ENCODE data around the gene HAUS8. TPM values are rescaled to one million over a fixed set of nuclear protein-coding genes. Genes with fewer than 3 reads are reported as not detected.

The HAUS8 gene
- total RNA-seq, 4 donors from 2014 or later, result 6.4 to 9.1 (median 6.8) TPM

DNA sequence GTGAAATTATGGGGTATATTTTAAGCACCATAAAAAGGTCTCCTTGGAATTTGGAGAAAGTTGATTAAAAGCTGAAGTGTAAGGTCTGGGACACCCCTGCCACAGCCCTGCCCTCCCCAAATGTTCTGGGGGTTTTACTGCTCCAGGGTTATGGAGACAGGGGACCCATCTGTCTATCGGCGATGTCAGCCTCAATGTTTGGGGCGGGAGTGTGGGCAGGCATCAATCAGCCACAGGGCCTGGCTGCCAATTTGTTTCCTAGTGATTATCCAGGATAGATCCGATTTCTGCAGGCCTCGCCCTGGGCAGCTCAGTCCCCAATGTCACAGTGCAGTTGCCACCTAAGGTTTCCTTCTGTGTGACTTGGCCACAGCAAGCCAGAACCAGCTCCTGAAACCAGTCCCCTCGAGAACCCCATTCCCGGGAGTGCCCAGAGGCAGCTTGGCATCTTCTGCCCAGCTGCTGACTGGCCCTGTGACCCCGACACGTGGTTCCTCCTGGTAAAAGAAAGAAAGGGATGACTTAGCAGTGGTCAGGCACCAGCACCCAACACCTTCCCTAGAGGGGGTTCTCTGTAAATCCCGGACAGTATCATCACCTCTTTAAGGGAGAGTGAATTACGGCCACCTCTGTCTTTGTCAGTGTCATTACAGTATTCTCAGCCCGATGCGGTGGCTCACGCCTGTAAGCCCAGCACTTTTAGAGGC lies 41.9 kb upstream of the HAUS8 start:
- no peaks in the 10 kb centered on the region for H3K27me3 ChIP-seq
- H3K36me3 ChIP-seq, result no peaks in the 10 kb centered on the region
- H3K4me3 ChIP-seq (replicated peaks in 1 of 3), result no peak overlapping the region
- H3K4me1 ChIP-seq, result no peaks in the 10 kb centered on the region
- WGBS, 2 donors, result 75 to 83% methylated on average over 8 to 12 of the region's 14 CpGs
- H3K9me3 ChIP-seq, result no peaks in the 10 kb centered on the region
- H3K27ac ChIP-seq, result no peak overlapping the region
- intact Hi-C loops (cut with DNase I), result no loop called here
- peak in 1 of 2 donors; percentile 20 for DNase-seq
- TF ChIP-seq CTCF (IDR thresholded peaks at IDR 0.05), result no peak
- TF ChIP-seq POLR2A (IDR thresholded peaks at IDR 0.05), result no peak

DNA sequence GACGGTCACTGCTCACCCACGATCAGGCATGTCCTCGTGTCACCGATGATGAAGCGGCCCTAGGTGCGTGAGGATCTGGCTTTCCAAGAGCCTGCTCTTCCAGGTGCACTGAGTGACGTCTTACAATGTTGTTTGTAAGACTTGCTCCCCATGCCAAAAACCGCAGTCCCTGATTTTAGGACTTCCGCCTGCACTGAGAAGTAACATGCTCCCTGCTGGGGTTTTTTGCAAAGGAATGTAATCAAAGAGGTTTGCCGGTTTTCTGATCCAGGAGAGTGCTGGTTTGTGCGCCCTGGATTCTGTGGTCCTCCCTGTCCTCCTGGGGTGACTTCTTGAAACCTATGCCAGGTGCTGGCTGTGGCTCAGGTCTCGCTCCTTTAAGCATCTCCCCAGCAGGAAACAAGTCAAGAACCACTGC lies 39.2 kb upstream of the HAUS8 start:
- WGBS, 2 donors, result 81% methylated on average over 6 to 11 of the region's 12 CpGs
- Histone ChIP-seq H3K4me1 (no peaks in the 10 kb centered on the region), H3K27ac (no peak overlapping the region), H3K4me3 (replicated peaks in 1 of 3) (no peak overlapping the region), H3K36me3 (no peaks in the 10 kb centered on the region), H3K9me3 (no peaks in the 10 kb centered on the region), H3K27me3 (no peaks in the 10 kb centered on the region)
- DNase-seq, result no peak
- TF ChIP-seq CTCF (IDR thresholded peaks at IDR 0.05), result no peak
- TF ChIP-seq POLR2A (IDR thresholded peaks at IDR 0.05), result no peak
- intact Hi-C loops (cut with DNase I), result no loop called here

DNA sequence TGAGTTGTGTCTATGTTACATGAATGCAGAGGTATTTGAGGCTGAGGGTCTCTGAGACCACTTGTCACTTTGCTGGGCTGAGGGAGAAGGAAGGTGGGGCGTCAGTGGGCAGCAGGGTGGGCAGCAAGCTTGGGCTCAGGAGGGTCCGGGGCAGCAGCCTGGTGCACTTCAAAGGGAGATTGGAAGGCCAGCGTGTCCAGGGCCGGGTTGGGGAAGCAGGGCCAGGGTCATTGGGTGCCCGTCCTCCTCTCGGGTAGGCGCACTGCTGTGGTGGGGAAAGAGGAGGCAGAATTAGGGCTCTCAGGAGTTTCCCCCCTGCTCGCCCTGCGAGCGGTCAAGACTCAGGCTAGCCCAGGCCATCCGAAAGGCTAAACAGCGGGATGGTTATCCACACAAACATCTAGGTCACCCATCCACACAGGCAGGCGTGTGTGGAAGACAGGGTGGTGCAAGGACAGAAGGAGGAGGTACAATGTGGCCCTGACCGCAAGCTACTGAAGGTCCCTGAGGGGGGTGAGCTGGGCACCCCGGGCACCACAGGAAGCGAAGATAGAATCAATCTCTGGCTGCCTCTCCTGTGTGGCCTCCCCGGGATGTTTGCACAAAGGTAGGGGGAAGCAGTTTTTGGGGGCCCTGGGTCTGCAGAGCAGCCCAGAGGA lies 38.0 kb upstream of the HAUS8 start:
- Histone ChIP-seq H3K27ac (no peak overlapping the region), H3K36me3 (no peaks in the 10 kb centered on the region), H3K9me3 (no peaks in the 10 kb centered on the region), H3K4me1 (peaks cover 0 to 5% of the 10 kb centered on the region in 2 donors), H3K27me3 (no peaks in the 10 kb centered on the region), H3K4me3 (replicated peaks in 1 of 3) (no peak overlapping the region)
- intact Hi-C loops (cut with DNase I), result no loop called here
- WGBS, 2 donors, result 94 to 95% methylated on average over 17 of the region's 17 CpGs
- no peak for DNase-seq
- TF ChIP-seq POLR2A (IDR thresholded peaks at IDR 0.05), result no peak
- TF ChIP-seq CTCF (IDR thresholded peaks at IDR 0.05), result no peak

DNA sequence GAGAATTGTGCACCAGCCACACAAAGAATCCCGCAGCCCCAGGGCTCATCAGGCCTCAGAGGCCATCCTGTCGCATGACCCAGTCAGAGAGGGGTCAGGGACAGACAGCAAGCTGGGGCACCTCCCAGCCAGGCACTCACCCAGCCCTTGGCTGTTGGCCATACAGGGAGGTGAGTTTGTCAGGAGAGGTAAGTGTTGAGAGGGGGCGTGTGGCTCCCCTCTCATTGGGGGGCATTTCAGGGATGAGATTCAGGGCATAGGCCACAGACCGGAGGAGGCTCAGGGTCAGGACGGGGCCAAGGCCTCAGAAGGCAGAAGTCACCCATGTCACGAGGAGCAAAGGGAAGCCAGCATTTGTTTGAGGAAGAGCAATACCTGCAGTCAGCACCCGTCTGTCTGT lies 37.4 kb upstream of the HAUS8 start:
- Histone ChIP-seq H3K4me3 (replicated peaks in 1 of 3) (no peak overlapping the region), H3K27me3 (no peaks in the 10 kb centered on the region), H3K27ac (no peak overlapping the region), H3K9me3 (no peaks in the 10 kb centered on the region), H3K36me3 (no peaks in the 10 kb centered on the region), H3K4me1 (peaks cover 0 to 11% of the 10 kb centered on the region in 2 donors)
- DNase-seq, result no peak
- 87 to 89% methylated on average over 7 of the region's 7 CpGs for WGBS, 2 donors
- intact Hi-C loops (cut with DNase I), result no loop called here
- TF ChIP-seq CTCF (IDR thresholded peaks at IDR 0.05), result no peak
- no peak for TF ChIP-seq POLR2A (IDR thresholded peaks at IDR 0.05)

GRCh38 chr19:17112271-17112670 lies 37.0 kb upstream of the HAUS8 start:
- TF ChIP-seq CTCF (IDR thresholded peaks at IDR 0.05), result no peak
- TF ChIP-seq POLR2A (IDR thresholded peaks at IDR 0.05), result no peak
- WGBS, 2 donors, result 68 to 72% methylated on average over 12 to 17 of the region's 17 CpGs
- intact Hi-C loops (cut with DNase I), result no loop called here
- Histone ChIP-seq H3K36me3 (no peaks in the 10 kb centered on the region), H3K27me3 (no peaks in the 10 kb centered on the region), H3K27ac (no peak overlapping the region), H3K4me3 (replicated peaks in 1 of 3) (no peak overlapping the region), H3K4me1 (peaks cover 0 to 13% of the 10 kb centered on the region in 2 donors), H3K9me3 (no peaks in the 10 kb centered on the region)
- no peak for DNase-seq
